CD4-positive, alpha-beta T cell treated with Interferon alpha-2 for 1 hour (primary cell): Measurements from ENCODE around the gene MAT2B.

Source experiments
- DNase-seq, 2 donors: peaks; one replicate each; pipeline ENCODE4 v3.0.0-alpha.2; 2020 to 2022

Gene MAT2B

DNA sequence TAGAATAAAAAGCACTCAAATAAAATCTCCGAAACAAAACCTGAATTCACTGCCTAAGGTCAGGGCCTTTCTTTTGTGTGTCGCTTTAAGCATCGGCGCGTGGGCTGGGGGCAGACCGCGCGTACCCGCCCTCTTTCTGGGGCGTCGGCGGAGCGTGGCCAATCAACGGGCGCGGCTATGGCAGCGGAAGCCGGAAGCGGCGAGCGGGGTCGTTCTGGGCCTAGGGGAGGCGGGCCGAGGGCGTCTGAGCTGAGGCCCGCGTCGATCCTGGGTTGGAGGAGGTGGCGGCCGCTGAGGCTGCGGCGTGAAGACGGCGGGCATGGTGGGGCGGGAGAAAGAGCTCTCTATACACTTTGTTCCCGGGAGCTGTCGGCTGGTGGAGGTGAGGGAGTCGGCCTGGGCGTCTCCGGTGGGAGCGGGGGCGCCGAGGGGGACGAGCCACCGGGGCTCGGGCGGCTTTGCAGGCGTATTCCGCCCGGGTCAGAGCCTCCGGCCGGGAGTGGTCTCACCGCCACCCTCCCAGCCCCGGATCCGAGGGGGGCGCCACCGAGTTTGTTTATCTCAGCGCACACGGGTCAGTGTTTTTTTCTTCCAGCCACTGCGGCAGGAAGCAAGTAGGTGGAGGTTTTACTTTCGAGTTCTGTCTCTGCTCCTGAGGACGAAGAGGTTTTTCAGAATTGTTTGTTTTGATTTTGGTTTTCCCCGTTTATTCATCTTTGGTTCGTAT, at the start of gene MAT2B:
Gene MAT2B, plus strand, starts transcription at position 252 of the 727 bp plus-strand sequence. Its CDS starts 68 bp downstream, at position 320.
- DNase-seq, result peak; percentile 94 to 95

DNA sequence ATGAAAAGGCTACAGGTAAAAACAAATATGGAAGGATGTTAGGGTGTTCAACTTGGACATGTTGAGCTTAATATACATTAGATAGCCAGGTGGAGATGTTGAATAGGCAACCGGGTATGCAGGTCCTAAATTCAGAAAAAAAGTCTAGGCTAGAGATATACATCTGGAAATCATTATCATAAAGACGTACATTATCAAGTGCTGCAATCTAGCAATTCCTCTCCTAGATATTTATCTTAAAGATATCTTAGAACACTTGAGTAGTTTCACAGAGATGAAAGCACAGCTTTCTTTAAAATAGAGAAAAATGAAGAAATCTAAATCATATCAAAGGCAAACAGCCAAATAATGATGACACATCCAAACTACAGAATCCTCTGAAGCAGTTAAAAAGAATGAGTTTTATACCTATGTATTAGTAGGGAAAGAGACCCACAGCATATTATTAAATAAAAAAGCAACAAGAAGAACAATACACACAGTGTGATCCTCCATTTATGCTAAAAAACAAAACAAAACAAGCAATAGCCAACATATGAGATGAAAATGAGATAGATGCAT, 49.3 kb upstream of the MAT2B start:
- DNase-seq, result no peak

DNA sequence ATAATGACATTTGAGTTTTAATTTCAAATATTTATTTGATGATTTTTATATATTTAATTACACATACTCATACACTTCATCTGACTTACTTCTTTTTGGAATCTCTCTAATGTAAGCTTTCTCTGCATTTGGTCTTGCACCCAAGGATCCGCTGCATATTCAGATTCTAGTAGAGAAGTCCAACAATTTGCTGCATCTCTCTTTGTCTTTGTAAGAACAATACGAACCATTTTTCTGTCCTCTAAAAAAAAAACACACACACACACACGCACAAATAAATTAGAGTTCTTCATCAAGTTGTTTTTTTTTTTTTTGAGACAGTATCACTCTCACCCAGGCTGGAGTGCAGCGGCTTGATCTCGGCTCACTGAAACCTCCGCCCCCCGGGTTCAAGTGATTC, 48.6 kb upstream of the MAT2B start:
- no peak for DNase-seq

DNA sequence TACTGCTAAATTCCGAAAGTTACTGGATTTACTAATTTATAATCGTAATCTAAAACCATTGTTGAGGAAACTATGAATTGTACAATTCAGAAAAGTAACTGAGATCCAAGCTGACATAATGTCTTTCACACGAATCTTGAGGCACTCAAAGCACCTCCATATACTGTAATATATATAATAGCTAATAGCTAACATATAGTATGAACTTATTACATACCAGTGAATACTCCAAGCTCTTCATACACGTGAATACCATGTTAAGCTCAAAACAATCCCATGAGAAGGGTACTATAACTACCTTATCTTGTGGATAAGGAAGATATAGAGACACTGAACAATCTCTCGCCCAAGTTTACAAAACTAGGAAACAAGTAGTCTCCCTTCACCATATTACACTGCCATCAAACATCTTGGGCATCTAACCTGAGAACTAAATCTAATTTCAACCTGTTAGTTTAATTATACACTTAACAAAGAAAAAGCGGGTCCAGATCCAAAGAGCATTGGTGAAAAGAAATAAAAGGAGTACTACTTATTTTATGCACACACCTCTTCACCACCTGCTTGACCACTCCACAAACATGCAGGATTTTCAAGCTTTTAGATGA, 46.5 kb upstream of the MAT2B start:
- DNase-seq, result no peak

DNA sequence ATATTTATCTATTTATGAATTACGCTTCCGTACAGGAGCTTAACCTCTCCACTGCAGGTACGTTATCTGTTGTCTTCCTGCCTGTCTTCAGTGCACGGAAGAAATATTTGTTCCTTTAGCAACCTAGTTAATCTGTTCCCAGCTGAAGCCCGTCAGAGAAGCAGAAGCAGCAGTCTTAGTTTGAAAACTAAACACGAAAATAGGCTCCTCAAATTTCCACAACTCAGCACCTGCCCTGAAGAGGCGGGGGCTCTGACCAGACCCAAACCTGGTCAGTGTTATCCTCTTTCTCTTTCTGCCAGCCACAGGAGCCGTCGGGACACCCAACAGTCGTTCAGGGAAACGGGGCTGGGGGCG, 46.0 kb upstream of the MAT2B start:
- DNase-seq, result no peak

DNA sequence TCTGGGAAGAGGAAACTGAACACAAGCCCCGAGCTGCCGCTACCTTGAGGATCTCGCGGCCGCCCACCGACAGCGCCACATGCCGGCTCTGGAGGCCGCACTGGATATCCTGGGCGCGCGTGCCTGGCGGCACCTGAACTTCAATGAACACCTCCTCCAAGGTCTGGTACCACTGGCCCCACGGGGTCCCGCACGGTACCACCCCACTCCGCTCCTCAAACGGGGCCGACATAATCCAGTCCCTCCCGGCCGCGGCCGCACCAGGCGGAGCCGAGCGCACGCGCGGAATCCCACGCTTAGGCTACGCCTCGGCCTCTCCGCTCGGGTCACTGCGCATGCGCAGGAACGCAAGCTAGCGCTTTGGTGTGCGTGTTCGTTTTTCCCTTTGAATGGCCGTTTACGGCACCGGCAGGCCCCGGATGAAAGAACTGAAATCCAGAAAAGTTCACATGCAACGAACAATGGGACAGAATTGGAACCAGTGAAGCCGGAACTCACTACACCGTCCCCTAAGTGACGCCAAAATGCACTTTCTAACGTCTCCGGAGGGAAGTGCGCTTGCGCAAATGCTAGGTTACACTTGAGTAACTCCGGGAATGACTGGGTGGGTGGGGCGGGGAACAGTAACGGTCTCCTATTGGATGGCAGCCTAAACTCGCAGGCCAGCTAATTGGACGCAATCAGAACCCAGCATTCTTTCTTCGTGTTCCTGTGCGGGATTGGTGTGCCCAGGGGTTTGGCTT, 45.4 kb upstream of the MAT2B start, which contains the start of gene NUDCD2:
Gene NUDCD2, minus strand, starts transcription at position 284 of the 743 bp plus-strand sequence. Its CDS starts 52 bp downstream, at position 232.
- DNase-seq, result peak; percentile 95 to 96

DNA sequence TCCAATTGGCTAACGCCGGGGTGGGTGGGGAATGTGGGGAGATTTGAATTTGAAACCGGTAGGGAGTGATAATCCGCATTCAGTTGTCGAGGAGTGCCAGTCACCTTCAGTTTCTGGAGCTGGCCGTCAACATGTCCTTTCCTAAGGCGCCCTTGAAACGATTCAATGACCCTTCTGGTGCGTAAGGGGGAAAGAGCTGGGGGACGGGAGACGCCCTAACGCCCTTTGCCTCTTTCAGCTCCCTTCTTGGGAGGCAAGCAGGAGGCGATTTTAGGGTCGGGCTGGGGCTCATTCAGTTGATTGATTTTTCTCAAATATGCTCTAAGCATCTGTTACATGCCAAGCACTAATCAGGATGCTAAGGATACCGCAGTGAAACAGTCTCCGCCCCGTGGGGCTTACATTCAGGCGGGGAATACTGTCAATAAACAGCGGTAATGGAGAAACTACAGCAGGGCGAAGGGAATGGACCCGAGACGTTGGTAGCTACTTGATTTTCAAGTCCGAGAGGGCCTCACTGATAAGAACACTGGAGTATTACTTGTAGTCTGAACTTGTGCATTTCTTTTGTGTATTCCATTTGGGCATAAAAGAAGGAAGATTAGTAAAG, 44.8 kb upstream of the MAT2B start, which contains the start of gene HMMR:
Gene HMMR, plus strand, starts transcription at position 71 of the 610 bp plus-strand sequence. Its CDS starts 61 bp downstream, at position 132.
- no peak for DNase-seq

DNA sequence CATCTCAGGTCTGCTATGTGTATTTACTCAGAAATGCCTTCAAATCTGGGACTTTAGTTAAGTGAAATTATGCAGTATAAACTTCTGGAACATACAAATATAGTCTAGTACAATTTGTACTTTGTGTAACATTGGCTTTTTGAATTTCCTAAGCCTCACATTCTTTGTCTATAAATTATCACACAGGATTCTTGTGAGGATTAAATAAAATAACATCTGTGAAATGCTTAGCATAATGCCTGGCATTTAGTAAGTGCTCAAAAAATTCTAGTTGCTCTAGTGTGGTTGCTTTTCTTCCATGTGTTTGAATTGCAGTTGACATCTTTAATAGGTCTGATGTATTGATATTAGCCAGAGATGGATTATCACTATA, 42.4 kb upstream of the MAT2B start:
- DNase-seq, result no peak

DNA sequence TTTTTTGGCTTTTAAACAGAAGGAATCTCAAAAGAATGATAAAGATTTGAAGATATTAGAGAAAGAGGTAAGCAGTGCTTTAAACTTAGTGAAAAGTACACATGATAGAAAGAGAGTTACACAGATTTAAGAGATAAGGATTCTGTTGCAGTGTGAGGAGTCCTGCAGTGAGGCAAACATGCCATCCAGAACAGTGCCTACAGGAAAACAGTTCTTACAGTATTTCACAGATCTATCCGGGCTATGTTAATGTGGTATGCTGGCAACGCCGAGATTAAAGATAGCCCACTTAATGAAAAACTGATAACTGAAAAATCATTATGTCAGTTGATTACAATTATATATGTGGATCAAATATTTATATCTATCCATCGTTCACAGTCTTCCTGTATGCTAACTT, 37.7 kb upstream of the MAT2B start:
- no peak for DNase-seq

DNA sequence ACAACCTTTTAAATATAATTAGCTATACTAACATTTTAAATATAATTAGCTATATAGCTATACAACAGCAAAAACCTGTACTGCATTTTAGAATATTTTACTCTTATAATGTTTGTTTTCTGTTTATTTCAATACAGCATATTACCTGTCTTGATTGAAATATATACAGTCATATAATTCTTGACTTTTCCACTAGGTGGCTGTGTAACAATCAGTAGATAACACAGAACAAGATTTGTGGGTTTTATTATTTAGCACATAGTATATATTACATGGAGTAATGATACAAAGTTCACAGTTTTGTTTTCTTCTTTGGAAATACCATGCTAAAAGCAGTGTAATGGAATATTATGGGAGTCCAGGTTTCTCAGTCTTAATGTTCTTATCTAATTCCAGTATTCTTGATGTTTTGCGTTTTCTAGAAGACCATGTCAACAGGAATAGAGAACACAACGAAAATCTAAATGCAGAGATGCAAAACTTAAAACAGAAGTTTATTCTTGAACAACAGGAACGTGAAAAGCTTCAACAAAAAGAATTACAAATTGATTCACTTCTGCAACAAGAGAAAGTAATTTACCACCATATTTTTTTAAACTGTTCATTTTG, 31.7 kb upstream of the MAT2B start:
- peak in 1 of 2 donors; percentile 40 for DNase-seq

DNA sequence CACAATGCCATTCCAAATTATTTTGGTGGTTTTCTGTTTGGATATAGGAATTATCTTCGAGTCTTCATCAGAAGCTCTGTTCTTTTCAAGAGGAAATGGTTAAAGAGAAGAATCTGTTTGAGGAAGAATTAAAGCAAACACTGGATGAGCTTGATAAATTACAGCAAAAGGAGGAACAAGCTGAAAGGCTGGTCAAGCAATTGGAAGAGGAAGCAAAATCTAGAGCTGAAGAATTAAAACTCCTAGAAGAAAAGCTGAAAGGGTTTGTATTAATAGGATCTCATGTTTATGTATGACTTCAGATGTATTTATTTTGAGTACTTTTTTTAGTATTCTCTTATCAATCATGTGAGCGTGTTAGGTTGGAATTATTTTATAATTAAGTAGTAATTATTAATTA, 30.0 kb upstream of the MAT2B start:
- DNase-seq, result no peak

DNA sequence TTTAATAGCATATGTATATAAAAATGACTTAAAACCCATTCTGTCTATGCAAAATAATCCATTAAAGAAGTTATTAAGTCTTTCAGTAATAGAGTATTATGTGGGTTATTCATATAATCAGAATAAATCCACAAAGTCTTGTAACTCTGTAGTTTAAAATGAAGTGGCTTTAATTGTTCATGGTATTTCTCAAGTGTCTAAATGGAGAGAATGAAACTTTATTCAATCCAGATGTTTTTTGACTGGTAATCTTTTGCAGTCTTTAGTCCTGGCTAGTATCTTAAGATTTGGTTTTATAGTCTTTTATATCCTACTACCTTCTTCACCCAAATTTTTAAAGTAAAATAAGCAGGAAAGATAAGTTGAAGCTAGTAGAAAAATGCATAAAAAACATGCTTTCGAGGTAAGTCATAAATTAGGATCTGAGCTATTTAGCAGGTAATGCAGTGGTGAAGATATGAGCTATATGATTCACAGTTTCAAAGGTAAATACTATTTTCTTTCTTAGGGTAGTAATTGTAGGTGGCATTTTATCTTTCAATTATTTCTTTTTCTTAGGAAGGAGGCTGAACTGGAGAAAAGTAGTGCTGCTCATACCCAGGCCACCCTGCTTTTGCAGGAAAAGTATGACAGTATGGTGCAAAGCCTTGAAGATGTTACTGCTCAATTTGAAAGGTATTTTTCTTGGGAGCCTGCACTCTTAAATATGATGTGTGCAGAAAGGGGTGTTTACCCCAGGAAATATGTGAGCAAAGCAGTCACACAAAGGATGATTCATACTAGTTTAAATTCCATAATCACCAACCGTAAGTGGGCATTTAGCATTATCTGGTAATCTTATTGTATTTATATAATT, 27.1 kb upstream of the MAT2B start:
- no peak for DNase-seq

DNA sequence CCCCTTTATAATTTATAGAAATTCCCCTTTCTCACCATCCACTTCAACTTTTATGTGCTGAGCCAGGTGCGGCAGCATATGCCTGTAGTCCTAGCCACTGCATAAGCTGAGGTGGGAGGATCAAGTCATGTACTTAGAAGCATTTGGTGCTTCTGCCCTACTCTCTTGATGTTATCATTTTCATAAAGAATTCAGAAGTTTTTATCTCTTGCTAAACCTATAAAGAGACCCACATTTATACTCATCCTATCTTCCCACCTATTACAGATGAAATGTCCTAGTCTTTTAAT, 26.5 kb upstream of the MAT2B start:
- DNase-seq, result no peak

DNA sequence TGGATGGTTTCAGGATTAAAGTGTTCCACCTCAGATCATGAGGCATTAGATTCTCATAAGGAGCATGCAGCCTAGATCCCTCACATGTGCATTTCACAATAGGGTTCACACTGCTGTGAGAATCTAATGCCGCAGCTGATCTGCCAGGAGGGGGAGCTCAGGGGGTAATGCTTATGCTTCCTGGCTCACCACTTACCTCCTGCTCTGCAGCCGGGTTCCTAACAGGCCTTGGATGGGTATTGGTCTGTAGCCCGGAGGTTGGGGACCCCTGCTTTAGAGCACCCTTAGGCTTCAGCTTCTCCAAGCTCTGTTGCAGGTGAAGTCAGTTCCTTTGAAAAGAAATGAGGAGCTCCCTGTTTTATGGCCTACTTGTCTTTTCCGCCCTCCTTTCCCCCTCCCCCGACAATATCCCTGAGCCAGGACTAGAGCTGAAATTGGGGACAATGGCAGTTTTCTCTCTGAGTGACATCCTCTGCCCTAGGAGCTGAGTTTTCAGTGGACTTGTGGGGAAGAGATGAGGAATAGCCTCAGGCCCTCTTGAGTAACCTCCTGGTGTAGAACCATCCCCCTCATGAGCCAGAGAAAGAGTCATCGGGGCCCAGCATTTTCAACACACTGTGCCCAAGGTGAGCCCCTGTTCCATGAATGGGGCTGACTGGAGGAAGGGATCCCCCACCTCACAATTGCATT, 16.2 kb upstream of the MAT2B start:
- peak in 1 of 2 donors; percentile 40 for DNase-seq

DNA sequence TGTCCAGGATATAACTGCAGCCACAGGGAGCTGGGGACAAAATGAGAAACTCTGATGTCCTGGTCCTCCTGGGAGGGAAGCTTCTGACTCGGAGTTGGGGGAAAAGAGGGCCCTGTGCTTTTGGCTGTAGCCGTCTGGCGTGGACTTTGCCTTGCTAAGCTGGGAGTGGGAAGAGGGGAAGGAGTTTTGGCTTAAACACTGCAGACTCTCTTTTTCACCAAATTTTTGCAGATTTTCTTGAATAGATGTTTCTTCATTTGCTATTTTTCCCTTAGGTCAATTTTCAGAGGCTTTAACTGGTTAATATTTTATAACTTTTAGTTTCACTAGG, 15.7 kb upstream of the MAT2B start:
- no peak for DNase-seq

DNA sequence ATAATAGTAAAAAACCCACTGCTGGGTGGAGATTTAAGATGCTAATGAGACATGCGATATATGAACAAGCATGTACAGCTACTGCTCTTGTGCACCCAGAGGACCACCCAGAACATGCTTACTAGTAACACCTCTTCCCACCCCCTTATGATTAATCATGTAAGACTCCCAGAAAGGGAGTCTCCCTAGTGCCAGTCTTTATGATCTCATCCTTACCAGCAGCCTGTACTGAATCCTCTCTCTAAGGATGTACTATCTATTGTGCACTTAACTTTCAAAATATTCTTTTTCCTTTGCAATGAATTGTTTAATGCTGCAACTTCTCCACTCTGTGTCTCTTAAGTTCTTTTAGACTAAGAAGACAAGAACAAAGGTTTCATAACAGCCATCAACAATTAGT, 9.1 kb upstream of the MAT2B start:
- no peak for DNase-seq

DNA sequence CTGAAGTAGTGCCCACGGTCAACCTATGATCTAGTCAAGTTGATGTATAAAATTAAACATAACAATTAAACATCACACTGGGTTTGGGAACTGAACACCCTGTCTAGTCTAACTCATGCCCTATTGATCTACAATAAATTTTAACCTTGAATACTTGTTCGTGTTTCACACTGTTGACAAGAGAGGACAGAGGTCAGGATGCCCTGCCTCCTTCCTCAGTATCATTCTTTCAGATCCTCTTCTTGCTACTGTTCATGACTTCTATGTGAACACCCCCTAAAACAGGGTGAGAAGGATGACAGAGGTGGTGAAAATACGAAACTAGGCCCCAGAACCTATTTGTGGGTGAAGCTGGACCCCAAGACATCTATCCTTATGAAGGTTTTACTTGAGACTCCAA, 8.1 kb upstream of the MAT2B start:
- no peak for DNase-seq

DNA sequence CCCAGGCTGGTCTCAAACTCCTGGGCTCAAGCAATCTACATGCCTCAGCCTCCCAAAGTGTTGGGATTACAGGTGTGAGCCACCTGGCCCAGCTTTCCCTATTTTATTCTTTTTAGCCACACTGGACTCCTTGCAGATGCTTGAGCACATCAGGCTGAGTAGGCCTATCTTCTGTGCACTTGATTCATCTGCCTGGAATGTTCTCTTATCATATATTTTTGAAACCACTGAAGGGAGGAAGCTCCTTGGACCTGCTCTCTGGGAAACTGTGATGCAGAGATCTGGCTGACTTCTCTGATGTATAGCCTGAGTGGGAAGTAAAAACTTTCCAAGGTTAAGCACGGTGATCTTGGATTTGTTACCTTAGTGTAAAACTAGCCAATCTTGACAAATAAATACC, 6.5 kb upstream of the MAT2B start:
- DNase-seq, result no peak

DNA sequence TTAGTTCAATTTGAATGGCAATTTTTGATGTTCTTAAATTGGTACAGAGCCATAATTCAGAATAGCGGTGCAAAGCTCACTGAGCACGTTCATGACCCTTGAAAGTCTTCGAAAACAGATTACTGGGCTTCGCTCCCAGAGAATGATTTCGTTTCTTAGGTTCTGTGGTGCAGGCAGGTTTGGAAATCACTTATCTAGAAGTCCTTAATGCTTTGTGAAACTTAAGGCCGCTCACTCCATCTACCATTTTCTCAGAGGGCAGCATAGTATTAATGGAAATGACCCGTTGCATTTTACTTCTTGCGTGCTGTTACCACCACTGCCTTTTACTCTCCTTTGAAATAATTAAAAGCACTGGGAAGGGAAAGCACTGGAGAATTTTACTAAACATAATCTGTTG, 2.9 kb upstream of the MAT2B start:
- DNase-seq, result no peak

DNA sequence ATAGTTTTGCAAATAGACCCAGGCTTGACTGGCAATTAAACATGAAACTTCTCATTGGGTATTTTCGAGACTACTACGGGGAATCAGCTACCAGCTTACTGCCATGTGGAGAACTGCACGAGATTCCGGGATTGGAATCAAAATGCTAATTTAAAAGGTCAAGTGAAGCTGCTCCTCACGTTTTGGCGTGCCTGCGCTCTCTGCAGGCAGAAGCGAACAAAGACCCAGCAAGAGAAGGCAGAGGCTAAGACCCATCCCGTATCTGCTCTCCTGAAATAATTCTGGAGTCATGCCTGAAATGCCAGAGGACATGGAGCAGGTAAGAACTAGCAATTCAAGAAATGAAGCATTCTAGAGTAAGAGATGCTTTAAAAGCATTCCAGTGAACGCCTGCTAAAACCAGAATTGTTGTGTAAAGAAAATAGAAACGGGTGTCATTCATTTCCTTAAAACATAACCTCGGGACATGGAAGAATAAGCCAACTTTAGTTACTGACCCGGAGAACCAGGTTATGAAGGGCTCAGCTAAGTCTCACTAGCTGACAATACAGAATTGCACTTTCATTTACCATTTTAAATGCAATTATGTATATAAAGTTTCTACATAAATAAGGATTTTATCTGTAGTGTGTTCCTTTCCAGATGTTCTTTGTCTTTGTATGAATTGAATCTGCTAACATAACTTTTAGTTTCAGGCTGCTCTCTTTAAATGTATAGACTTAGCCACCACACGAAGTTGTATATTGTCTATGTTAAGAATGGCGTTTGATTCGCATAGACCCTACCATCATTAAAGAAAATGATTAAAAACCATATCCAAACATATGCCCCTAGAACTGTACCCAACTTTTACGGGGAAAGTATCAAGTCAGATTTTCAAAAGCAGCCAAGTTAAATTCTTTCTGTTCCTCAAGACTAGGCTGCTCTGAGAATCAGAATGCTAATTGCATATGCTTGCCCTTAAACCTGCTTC, 2.0 kb upstream of the MAT2B start:
- DNase-seq, result peak; percentile 34 to 56
